Activated CD4-positive, alpha-beta T cell treated with anti-CD3 and anti-CD28 coated beads for 24 hours (primary cell): ENCODE data around the gene ATRN.
"Not testable (repeated sequence)": the region's sequence is repeated elsewhere in the genome, so short reads cannot be mapped to it uniquely, and the experiment has no call there.

ENCODE experiments used
- DNase-seq, 2 donors: peaks; one replicate each; pipeline ENCODE4 v3.0.0-alpha.2; 2020; ENCODE audit warnings: low read depth in 2 of 2

The ATRN gene

DNA sequence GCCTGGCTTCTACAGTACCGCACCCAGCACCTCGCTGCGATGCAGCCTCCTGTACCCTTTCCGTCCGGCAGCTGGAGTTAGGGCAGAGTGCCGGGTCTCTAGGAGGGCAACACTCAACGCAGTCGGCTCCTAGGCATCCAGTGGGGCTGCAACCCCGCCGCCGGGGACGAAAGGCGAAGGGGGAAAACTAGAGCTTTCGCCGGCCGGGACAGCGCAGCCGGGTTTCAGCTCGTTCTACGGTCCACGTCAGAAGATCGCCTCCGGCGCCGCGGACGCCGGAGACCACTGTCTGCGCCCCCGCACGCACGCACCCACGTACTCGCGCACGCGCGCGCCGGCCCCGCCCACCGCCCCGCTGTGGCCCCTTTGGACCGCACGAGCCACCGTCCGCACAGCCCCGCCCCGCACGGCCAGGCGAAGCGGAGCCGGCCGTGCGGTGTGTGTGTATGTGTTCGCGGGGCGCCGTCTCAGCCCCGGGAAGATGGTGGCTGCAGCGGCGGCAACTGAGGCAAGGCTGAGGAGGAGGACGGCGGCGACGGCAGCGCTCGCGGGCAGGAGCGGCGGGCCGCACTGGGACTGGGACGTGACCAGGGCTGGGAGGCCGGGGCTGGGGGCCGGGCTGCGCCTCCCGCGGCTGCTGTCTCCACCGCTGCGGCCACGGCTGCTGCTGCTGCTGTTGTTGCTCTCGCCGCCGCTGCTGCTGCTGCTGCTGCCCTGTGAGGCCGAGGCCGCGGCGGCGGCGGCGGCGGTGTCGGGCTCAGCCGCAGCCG lies at the start of gene ATRN:
Gene ATRN, plus strand, starts transcription at position 392 of the 770 bp plus-strand sequence. Its CDS starts 90 bp downstream, at position 482.
- DNase-seq, result peak; percentile 82 to 92

DNA sequence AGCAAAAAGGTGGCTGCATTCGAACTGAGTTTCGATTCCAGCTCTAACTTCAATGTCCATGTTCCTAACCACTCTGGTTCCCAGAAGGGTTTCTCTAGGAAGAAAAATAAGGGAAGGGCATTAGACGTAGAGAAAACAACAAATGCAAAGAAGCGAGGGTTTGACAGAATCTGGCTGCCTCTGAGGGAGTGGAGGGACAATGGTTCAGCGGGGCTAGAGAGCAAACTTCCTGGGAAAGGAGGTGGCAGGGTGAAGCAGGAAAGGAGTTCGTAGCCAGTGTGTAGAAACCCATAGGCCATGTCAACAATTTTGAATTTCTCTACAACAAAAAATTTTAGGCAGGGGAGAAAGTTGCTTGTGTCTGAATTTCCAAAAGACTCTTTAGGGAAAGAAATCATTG lies 48.8 kb upstream of the ATRN start:
- DNase-seq, result no peak

DNA sequence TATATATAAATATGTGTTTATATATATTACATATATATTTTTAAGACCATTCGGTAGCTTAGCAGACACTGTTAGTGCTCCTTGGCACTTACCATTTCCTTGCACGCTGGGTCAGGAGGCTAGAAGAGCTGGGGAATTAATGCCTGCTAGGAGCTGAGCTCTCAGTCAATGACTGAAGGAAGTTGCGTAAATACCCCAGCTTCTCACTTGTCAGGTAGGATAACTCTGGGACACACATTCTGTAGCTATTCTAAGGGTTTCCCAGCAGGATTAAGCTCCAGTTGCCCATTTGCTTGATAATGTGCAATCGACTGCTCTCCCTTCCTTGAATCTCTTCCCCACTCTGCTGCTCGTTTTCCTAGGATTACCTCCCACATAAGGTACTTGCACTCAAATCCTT lies 47.7 kb upstream of the ATRN start:
- no peak for DNase-seq

DNA sequence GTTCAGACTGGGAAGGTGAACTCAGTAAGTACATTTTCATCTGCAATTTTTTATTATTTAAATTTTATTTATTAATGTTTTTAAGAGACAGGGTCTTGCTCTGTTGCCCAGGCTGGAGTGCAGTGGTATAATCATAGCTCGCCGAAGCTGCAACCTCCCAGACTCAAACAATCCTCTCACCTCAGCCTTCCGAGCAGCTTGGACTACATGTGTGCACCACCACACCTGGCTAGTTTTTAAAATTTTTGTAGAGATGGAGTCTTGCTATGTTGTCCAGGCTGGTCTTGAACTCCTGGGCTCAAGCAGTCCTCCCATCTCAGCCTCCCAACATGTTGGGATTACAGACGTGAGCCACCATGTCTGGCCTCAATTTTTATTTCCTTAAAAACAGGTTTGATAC lies 44.1 kb upstream of the ATRN start:
- DNase-seq, result not testable (repeated sequence)

DNA sequence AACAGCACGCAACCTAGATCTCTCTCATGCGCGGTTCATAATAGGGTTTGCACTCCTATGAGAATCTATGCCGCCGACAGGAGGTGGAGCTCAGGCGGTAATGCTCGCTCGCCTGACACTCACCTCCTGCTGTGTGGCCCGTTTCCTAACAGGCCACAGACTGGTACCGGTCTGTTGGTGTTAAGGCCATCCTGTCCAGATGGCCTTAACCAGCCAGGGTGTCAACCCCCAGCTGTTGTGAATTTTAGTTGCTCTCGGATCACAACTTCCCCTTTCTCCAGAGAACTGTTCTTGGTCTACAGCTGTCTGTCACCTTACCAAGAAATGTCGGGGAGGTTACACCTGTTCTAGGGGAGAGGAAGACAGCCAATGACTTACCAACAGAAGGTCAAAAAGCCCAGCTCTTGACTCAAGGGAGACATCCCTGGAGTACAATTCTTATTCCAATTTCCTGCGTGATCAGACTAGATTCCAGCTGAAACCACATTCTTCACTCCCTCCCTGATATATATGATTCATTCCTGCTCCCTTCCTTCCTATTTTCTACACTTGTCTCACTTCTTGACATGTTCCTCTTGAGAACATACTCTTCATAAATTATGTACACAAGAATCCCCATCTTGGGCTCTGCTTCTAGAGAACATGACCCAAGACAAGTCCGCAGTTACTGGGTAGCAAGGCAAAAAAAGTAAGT lies 40.3 kb upstream of the ATRN start:
- DNase-seq, result no peak

DNA sequence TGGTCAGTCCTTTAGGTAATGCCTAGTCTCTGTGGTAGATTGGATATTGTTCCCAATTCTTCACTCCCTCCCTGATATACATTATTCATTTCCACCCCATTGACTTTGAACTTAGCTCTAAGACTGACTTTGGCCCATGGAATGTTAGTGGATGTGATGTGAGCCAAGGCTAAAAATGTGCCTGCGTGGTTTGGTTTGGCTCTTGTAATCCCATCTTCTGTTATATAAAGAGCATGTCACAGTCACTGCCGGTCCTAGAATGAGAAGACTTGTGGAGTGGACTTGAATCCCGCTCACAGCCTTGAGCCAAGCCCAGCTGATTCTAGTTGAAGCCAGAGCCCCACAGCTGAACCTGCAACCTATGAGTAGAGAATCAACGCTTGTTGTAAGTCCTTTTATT lies 39.7 kb upstream of the ATRN start:
- DNase-seq, result no peak

DNA sequence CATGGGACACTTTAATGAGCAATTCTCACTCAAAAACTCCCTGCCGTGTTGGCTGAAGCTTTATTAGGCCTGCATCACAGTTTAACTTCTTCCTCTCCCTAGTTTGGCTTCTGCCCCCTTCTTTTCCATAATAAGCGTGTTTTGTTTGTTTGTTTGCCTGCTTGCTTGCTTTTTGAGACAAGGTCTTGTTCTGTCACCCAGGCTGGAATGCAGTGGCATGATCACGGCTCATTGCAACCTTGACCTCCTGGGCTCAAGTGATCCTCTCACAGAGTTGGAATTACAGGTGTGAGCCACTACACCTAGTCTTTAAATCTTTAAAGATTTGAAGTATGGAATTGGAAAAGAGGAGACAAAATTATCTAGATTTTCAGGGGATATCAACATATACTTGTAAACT lies 38.0 kb upstream of the ATRN start:
- no peak for DNase-seq

DNA sequence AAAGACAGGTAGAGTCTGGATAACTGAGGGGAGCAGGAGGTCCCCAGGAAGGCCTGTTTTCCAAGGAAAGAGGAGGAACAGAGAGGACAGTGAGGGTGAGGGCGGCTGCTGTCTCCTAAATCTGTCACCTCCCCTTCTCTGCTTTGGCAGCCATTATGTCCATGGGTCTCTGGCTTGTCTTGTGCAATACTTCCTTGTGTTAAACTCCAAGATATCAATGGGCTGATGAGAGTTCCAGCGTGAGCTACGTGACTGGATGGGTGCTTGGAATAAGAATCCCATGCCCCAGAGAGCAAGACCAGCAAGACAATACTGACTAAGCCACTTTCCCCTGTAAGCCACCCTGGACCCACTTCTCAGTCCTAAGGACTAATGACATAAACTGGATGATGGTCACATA lies 37.1 kb upstream of the ATRN start:
- DNase-seq, result no peak

DNA sequence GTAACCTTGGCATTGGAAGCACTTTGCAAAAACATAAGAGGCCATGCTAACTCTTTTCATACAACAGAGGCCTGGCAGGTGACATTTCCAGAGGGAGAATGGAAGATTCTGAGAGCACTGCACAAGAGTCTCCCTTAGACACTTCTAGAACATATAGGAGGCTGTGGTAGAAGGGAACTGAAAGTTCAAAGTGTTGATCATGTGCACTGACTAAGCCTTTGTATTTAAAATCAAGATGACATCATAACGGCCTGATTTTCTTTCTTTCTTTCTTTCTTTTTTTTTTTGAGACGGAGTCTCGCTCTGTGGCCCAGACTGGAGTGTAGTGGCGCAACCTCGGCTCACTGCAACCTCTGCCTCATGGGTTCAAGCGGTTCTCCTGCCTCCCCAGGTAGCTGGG lies 36.6 kb upstream of the ATRN start:
- no peak for DNase-seq

DNA sequence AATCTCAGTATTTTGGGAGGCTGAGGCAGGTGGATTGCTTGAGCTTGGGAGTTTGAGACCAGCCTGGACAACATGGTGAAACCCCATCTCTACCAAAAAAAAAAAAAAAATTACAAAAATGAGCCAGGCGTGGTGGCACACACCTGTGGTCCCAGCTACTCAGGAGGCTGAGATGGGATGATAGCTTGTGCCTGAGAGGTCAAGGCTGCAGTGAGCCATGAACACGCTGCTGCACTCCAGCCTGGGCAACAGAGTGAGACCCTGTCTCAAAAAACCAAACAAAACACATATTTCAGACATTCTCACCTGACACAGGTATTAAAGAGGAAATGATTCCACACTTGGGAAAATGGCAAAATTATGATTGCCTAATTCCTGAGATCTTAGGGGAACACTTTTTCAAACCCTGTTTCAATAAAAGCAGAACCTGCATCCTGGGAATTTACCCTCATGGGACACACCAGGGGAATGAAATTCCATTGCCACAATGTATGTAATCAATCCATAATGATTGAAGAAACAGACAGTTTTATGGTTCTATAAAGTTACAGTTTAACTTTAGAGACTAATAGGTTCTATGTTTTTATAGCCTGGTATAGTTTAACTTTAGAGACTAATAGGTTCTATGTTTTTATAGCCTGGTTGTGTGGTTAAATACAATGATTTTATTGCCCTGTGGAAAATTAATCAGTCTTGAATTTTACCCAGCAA lies 33.8 kb upstream of the ATRN start:
- DNase-seq, result no peak

DNA sequence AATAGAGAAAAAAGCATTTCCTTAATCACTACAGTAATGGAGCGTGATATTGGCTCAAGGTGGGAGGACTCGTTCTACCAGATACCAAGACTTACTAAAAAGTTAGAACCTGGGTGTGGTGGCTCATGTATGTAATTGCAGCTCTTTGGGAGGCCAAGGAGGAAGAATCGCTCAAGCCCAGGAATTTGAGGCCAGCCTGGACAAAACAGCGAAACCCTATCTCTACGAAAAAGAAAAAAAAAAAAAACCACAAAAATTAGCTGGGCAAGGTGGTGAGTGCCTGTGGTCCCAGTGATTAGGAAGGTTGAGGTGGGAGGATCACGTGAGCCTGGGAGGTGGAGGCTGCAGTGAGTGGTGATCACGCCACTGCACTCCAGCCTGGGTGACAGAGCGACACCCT lies 24.0 kb upstream of the ATRN start:
- no peak for DNase-seq

DNA sequence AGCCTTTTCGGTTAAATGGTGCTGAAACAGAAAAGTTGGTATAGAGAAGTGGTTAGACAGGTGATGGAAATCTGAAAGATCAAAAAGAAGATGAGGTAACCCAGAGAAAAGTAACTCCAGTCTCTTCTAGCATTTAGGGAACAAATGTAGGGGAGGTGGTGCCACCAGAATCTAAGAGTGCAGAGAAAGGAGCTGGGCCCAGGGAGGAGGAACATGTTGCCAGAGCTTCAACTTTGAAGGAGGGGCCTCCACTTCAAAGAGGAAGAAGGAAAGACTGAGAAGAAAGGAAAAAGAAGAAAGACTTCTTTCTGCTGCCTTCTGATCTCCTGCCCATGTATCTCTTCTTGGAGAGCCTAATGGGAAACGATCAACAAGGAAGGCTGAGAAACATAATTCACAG lies 23.5 kb upstream of the ATRN start:
- no peak for DNase-seq

DNA sequence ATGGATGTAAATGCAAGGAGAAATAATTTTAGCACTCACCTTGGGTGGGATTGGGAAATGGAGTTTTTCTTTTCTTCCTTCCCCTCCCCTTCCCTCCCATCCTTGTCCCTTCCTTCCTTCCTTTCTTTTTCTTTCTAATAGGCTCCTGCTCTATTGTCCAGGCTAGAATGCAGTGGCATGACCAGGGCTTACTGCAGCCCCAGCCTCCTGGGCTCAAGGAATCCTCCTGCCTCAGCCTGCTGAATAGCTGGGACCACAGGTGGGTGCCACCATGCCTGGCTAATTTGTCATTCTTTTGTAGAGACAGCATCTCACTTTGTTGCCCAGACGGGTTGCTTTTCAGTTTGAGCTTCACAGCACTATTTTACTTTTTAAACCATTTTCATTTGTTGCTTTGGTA lies 21.5 kb upstream of the ATRN start:
- DNase-seq, result no peak

DNA sequence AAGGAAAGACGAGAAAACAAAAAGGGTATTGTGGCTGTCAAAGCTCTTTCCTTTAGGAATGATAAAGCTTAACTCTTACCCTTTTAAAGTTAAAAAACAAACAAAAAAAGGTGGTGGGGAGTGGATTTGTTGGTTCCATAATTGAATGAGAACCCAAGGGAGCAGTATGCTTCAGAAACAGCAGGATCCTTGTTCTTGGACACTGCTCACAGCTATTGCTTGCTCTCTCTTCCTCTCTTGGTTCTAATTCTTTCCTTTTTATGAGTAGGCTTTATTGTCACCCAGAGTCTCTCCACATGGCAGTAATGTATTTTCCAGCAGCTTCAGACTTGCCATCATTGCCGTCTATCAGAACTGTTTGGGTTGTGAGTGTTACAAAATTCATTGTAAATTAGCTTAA lies 18.7 kb upstream of the ATRN start:
- DNase-seq, result no peak

DNA sequence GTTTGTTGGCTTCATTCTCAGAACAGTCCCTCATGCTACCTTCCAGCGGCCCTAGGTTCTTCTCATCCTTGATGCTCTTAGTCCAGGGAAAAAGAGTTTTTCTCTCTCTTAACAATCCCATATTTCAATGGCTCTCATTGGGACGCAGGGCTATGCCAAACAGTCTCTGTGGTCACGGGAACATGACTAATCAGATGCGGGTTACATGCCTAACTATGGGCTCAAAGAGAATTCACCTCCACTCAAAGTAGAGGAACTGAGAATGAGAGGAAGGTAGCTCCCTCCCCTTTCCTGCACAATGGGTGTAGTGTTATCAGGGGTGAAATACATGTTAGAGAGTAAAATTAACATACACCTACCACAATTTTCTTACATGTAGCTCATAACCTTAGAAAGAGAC lies 18.1 kb upstream of the ATRN start:
- DNase-seq, result no peak

DNA sequence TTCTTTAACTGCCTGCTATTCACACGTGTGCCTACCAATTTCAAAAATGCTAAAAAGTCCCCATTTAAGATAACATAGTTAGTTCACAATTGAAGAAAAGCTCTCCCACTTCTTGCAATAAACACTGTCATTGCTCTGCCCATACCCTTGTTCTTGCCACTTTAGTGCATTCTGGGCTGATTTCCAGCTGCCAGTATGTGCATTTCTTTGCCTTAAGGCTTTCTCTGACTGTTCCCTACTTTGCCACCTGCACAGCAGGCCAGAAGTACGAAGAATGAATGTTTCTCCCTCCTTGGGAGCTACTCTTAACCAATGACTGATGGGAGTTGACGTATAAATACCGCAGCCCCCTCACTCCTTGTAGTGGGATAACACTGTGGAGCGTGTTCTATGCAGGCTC lies 16.0 kb upstream of the ATRN start:
- no peak for DNase-seq

DNA sequence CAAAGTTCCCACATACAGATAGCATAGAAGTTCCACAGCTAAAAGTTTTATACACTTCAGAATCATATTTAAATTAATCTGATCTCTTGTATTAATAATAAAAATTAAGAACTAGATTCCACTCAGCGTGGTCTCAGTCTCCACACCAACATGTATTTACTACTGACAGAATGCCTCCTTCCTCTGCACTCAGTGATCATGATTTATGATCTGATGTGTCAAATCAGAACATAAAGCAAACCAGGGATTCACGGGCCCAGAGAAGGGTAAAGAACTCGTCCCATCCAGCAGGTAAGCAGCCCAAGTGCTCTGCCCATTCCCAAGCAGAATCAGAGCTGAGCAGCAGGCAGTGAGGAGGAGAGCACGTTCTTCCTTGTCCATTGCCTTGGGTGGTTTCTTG lies 14.2 kb upstream of the ATRN start:
- DNase-seq, result no peak

DNA sequence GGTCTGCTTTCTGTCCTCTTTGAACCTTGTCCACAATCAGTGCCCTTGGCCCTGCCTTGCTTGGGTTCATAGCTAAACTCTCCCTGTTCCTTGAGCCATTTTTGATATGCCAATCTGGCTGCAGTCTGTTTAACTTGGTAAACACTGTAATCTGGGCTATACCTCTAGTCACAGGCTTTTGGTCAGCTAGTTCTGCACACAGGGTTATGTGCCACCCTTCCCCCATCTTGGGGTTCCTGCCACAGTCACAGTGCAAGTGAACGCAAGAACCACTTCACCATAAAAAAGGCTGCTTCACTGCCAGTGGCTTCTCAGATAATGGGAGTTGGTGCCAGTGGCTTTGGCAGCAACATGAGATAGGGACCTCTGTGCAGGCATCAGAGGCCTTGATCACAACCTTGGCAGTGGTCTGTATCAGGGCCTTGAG lies 10.9 kb upstream of the ATRN start:
- DNase-seq, result no peak

DNA sequence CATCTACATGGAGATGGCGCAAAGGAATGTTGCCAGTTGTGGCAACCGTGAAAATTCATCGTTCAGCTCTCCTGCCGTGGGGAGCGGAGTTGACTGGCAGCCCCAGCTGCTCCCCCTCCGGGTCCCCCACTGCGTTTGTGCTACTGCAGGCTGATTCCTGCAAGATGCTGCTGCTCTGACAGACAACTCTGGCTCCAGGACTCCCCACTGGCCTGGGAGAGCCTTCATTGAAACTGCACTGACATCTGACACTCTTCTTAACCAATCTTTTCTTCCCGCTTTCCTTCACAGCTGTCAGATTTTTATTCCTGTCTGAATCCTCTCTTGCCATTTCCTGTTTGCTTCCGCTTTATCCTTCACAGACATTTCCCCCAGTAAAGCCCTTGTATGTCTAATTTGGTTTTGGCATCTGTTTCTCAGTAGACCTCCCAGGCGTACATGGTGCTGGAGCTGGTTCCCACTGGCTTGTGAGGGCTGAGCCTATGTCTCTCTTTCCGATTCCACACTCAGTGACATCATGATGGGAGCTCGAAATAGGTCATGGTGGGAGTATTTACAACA lies 9.5 kb upstream of the ATRN start:
- no peak for DNase-seq

DNA sequence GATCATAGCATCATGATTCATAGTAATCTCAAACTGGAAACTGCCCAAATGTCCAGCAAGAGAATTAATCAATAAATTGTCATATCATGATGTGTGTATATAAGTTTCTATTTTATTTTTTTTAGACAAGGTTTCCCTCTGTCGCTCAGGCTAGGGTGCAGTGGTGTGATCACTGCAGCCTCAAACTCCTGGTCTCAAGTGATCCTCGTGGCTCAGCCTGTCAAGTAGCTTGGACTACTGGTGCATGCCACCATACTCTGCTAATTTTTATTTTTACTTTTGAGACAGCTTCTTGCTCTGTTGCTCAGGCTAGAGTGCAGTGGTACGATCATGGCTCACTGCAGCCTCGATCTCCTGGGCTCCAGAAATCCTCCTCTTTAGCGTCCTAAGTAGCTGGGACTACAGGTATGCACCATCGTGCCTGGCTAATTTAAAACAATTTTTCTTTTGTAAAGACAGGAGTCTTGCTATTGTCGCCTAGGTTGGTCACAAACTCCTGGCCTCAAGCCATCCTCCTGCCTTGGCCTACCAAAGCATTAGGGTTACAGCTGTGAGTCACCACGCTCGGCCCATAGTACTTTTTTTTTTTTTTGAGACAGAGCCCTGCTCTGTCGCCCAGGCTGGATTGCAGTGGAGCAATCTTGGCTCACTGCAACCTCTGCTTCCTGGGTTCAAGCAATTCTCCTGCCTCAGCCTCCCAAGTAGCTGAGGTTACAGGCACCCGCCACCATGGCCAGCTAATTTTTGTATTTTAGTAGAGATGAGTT lies 8.7 kb upstream of the ATRN start:
- DNase-seq, result no peak

DNA sequence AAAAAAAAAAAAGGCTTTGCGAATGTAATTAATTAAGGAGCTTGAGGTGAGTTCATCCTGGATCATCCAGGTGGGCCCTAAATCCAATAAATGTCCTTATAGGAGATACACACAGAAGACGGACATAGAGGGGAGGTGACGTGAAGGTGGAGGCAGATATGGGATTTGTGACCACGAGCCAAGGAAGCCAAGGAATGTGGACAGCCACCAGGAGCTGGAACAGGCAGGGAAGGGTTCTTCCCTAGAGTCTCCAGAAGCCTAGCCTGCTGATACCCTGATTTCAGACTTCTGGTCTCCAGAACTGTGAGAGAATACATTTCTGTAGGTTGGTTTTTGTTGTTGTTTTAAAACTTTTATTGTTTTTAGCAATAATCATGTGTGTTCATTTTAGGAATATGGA lies 6.7 kb upstream of the ATRN start:
- no peak for DNase-seq

DNA sequence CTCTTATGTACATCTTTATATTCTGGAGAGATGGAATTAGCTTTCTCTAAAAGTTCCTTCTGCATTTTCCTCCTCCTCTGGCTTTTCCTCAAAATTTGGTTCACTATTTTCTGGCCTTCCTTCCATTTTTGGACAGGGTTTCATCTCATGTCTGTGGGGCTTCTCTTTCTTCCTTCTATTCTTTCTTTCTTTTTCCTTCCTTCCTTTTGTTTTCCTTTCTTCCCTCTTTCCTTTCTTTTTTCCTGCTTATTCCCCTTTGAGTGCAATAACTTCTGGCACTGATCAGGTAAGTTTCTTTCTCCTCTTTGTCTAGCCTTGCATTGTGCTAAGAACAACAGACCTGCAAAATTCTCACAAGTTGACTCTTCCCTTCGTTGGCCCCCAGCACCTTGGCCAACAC lies 5.5 kb upstream of the ATRN start:
- DNase-seq, result no peak
